LNCAP (cell line): ENCODE measurements around the gene IGSF21.

Experiments used
- CTCF ChIP-seq: fragments of 450-650 bp; IDR thresholded peaks from 2 replicates; pipeline ENCODE4 v1.5.1; 2017; ENCODE audit warnings: mild to moderate bottlenecking

IGSF21 gene

GRCh38 chr1:18414872-18415447 is 307.4 kb downstream of the IGSF21 start:
- TF ChIP-seq CTCF = no peak

DNA sequence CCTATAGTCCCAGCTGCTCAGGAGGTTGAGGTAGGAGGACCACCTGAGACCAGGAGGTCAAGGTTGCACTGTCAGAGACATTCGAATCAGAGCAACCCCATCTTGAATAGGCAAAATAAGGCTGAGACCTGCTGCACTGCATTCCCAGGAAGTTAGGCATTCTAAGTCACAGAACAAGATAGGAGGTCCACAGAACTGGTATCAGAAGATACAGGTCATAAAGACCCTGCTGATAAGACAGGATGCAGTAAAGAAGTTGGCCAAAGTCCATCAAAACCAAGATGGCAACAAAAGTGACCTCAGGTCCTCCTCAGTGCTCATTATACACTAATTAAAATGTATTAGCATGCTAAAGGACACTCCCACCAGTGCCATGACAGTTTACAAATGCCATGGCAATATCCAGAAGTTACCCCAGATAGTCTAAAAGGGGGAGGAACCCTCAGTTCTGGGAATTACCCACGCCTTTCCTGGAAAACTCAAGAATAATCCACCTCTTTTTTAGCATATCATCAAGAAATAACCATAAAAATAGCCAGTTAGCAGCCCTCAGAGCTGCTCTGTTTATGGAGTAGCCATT is 307.9 kb downstream of the IGSF21 start:
- no peak for TF ChIP-seq CTCF

- TF ChIP-seq CTCF = no peak
Observed at GRCh38 chr1:18417316-18418269, 310.0 kb downstream of the IGSF21 start.

DNA sequence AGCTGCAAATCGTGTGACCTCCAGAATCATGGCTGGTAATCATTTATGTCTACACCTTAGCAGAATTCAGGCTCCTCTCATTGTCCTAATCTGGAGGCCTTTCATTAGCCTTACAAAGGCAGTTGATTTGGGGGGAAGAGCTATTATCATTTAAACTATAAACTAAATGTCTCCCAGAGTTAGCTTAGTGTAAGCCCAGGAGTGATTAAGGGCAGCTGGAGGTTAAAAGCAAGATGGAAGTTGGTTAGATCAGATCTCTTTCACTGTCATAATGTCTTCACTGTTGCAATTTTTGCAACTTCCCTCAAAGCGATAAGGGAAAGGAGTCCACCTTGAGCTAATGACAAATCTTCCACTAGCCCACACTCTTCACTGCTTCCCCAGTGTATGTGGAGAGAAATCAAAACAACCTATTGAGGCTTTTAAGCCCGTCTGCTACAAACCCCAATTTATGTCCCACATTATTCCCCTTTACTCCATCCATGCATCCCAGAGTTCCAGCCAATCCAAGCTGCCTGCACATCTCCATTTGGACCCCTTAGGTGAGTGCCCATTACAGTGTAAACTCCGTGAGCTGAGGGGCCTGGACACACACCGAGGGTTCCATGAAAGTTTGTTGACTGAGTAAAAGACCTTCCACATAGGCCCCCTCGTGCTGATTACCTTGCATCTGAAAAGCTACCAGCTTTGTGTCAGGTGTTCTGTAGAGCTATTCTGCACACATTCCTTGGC is 311.7 kb downstream of the IGSF21 start:
- no peak for TF ChIP-seq CTCF

DNA sequence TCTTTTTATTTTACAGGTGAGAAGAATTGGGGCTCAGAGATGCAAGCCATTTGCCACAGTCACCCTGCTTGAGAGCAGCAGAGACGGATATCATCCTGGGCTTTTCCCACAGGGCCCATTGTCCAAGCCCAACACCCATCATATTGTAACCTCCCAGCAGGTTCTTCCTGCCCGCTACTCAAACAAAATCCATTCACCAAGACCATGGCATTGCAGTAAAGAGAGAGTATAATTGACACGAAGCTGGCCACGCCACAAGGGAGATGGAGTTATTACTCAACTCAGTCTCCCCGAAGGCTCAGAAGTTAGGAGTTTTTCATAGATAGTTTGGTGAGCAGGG is 312.2 kb downstream of the IGSF21 start:
- no peak for TF ChIP-seq CTCF

DNA sequence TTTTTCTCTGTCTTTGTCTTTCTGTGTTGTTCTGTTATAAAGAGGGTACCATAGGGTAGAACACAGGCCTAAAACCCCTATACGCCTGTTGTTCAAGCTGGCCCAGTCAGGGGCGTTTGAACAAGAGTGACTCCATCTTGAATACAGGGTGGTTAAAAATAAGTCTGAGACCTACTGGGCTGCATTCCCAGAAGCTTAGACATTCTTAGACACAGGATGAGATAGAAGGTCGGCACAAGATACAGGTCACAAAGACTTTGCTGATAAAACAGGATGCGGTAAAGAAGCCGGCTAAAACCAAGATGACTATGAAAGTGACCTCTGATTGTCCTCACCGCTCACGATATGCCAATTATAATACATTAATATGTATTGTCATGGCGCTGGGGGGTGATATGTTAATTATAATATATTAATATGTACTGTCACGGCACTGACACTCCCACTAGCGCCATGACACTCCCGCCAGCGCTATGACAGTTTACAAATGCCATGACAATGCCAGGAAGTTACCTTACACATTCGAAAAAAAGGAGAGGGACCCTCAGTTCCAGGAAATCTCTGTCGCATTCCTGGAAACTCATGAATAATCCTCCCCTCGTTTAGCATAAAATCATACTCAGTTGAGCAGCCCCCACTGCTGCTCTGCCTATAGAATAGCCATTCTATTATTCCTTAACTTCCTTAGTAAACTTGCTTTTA is 314.6 kb downstream of the IGSF21 start:
- TF ChIP-seq CTCF = no peak

GRCh38 chr1:18422954-18423353 is 315.4 kb downstream of the IGSF21 start:
- no peak for TF ChIP-seq CTCF
